Mucosa of stomach (tissue), 1 donor: ENCODE measurements around the gene HIBADH.

Experiments
- H3K27me3 ChIP-seq: one replicate; pipeline ENCODE4 v1.7.0; 2013; ENCODE audit warnings: mild to moderate bottlenecking, low read length; ENCODE audit not compliant: control insufficient read depth, insufficient read depth
- H3K36me3 ChIP-seq: one replicate; pipeline ENCODE4 v1.7.0; 2013; ENCODE audit warnings: low read length; ENCODE audit not compliant: control insufficient read depth, insufficient read depth
- H3K4me1 ChIP-seq: one replicate; pipeline ENCODE4 v1.7.0; 2013; ENCODE audit warnings: mild to moderate bottlenecking, low read length; ENCODE audit not compliant: control insufficient read depth, insufficient read depth
- H3K4me3 ChIP-seq: one replicate; pipeline ENCODE4 v1.7.0; 2013; ENCODE audit warnings: low read length
- H3K9ac ChIP-seq: one replicate; pipeline ENCODE4 v1.7.0; 2013; ENCODE audit warnings: mild to moderate bottlenecking, low read length, moderate library complexity
- H3K9me3 ChIP-seq: one replicate; pipeline ENCODE4 v1.7.0; 2013; ENCODE audit warnings: mild to moderate bottlenecking, low read length, moderate library complexity; ENCODE audit not compliant: control insufficient read depth
- donor health status: Pancreatic carcinoma.

The HIBADH gene

DNA sequence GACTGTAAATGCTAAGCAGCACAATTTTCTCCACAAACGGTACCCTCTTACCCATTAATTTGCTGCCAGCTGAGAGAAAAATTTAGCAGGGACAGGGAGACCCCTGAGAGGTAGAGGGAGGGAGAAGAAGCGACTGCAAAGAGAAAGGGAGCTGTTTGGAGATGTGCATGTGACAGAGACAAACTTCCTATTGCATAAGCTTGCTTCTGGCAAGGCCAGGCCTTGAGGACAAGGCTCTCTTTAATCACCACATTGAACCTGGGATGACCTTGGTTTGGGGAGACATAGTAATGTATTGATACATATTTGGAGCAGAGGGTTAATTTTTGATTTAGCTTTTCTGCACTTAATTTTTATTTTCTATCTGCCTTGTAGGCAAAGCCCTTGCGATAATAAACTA is 31.1 kb upstream of the HIBADH start:
- H3K9me3 ChIP-seq, result no peaks in the 10 kb centered on the region
- no peak overlapping the region for H3K4me3 ChIP-seq
- H3K9ac ChIP-seq, result no peak overlapping the region
- no peaks in the 10 kb centered on the region for H3K27me3 ChIP-seq
- peaks cover 4% of the 10 kb centered on the region for H3K4me1 ChIP-seq
- H3K36me3 ChIP-seq, result no peaks in the 10 kb centered on the region

GRCh38 chr7:27690649-27691048 is 28.0 kb upstream of the HIBADH start:
- H3K4me1 ChIP-seq, result no peaks in the 10 kb centered on the region
- no peaks in the 10 kb centered on the region for H3K36me3 ChIP-seq
- H3K27me3 ChIP-seq, result no peaks in the 10 kb centered on the region
- no peaks in the 10 kb centered on the region for H3K9me3 ChIP-seq
- no peak overlapping the region for H3K9ac ChIP-seq
- H3K4me3 ChIP-seq, result no peak overlapping the region

DNA sequence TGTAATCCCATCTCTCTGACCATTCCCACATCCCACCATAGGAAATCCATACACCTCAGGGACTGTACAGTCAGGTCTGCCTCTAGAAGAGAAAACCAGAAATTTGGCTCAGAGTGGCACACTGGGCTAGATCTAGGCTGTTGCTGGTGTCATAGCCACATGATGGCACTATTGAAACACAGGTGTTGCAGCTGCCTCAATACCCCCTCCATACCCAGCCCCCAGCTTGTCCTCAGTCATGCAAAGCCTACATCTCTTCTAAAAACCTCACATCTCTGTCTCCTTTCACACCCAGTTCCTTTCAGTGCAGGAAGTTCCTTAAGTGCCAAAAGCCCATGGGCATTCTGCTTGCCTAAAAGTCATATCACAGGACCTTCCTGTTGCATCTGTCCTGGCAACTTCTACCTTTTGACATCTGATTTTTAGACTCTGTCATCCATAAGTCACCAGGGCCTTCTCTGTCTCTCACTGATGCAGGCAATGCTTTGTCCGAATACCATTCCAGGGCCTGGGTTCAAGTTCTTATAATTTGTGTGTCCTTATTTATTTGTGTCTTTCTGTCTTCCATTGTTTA is 27.0 kb upstream of the HIBADH start:
- Histone ChIP-seq H3K4me1 (no peaks in the 10 kb centered on the region), H3K36me3 (no peaks in the 10 kb centered on the region), H3K4me3 (no peak overlapping the region), H3K9ac (no peak overlapping the region), H3K9me3 (no peaks in the 10 kb centered on the region), H3K27me3 (no peaks in the 10 kb centered on the region)

GRCh38 chr7:27689150-27689549 is 26.5 kb upstream of the HIBADH start:
- no peaks in the 10 kb centered on the region for H3K27me3 ChIP-seq
- no peak overlapping the region for H3K9ac ChIP-seq
- no peaks in the 10 kb centered on the region for H3K36me3 ChIP-seq
- no peaks in the 10 kb centered on the region for H3K4me1 ChIP-seq
- H3K9me3 ChIP-seq, result no peaks in the 10 kb centered on the region
- H3K4me3 ChIP-seq, result no peak overlapping the region

DNA sequence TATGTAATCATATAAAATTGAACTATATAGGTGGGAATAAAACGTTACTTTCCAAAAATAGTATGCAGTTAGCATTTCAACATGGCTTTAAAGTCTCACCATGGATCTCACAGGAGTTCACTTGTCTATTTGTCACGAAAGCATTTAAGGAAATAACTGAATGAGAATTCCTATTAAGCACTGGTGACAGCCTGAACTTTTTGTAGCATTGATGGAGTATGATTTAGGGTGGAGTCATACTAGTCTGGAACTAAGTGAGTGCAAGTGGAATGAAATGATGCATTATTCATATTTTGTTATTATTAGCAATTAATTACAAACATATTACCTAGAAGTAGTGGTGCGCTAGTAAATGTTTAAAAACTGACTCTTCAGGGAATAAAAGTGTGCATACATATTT is 26.0 kb upstream of the HIBADH start:
- Histone ChIP-seq H3K4me3 (no peak overlapping the region), H3K4me1 (no peaks in the 10 kb centered on the region), H3K36me3 (no peaks in the 10 kb centered on the region), H3K9me3 (no peaks in the 10 kb centered on the region), H3K9ac (no peak overlapping the region), H3K27me3 (no peaks in the 10 kb centered on the region)

- Histone ChIP-seq H3K4me3 (no peak overlapping the region), H3K27me3 (no peaks in the 10 kb centered on the region), H3K9me3 (no peaks in the 10 kb centered on the region), H3K36me3 (no peaks in the 10 kb centered on the region), H3K9ac (no peak overlapping the region), H3K4me1 (no peaks in the 10 kb centered on the region)
Observed at GRCh38 chr7:27688056-27688455, 25.4 kb upstream of the HIBADH start.

- Histone ChIP-seq H3K4me3 (no peak overlapping the region), H3K36me3 (no peaks in the 10 kb centered on the region), H3K4me1 (no peaks in the 10 kb centered on the region), H3K27me3 (no peaks in the 10 kb centered on the region), H3K9ac (no peak overlapping the region), H3K9me3 (no peaks in the 10 kb centered on the region)
Observed at GRCh38 chr7:27686315-27686714, 23.6 kb upstream of the HIBADH start.

GRCh38 chr7:27685893-27686292 is 23.2 kb upstream of the HIBADH start:
- Histone ChIP-seq H3K36me3 (no peaks in the 10 kb centered on the region), H3K9ac (no peak overlapping the region), H3K9me3 (no peaks in the 10 kb centered on the region), H3K4me3 (no peak overlapping the region), H3K27me3 (no peaks in the 10 kb centered on the region), H3K4me1 (no peaks in the 10 kb centered on the region)

DNA sequence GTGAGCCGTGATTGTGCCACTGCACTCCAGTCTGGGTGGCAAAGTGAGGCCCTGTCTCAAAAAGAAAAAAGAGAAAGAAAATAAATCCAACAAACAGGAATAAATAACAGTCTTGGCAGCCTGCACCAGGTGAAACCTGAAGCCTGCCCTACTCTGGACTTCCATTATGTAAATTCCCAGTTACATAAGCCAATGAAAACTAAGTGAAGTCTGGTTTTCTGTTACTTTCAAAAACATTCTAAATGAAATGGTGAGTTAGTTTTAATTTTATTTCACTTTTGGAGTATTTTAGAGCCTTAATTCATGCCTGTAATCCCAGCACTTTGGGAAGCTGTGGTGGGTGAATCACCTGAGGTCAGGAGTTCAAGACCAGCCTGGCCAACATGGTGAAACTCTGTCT is 22.5 kb upstream of the HIBADH start:
- no peak overlapping the region for H3K9ac ChIP-seq
- no peaks in the 10 kb centered on the region for H3K36me3 ChIP-seq
- no peaks in the 10 kb centered on the region for H3K27me3 ChIP-seq
- no peak overlapping the region for H3K4me3 ChIP-seq
- H3K9me3 ChIP-seq, result no peaks in the 10 kb centered on the region
- no peaks in the 10 kb centered on the region for H3K4me1 ChIP-seq

GRCh38 chr7:27684491-27684890 is 21.8 kb upstream of the HIBADH start:
- no peaks in the 10 kb centered on the region for H3K4me1 ChIP-seq
- no peaks in the 10 kb centered on the region for H3K36me3 ChIP-seq
- H3K4me3 ChIP-seq, result no peak overlapping the region
- H3K9me3 ChIP-seq, result no peaks in the 10 kb centered on the region
- no peaks in the 10 kb centered on the region for H3K27me3 ChIP-seq
- H3K9ac ChIP-seq, result no peak overlapping the region

DNA sequence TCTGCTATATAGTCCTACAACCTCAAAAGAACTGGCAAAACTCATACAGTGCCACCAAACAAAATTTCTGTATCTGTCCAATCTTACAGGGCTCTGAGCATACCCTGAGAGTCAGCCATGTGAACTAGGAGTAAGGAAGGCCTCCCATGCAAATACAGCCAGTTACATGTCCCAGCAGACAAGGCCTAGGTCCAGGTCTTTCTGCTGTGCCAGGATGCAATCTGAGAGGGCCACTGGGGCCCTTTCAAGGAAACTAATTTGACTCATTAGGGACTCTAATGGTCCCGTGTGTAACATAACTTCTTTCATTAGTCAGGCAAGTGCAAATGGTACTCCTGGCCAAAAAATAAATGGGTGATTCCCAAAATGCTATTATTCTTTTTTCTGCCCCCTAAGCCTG is 17.9 kb upstream of the HIBADH start:
- H3K9ac ChIP-seq, result no peak overlapping the region
- H3K9me3 ChIP-seq, result no peaks in the 10 kb centered on the region
- peaks cover 21% of the 10 kb centered on the region for H3K4me1 ChIP-seq
- no peaks in the 10 kb centered on the region for H3K27me3 ChIP-seq
- no peak overlapping the region for H3K4me3 ChIP-seq
- no peaks in the 10 kb centered on the region for H3K36me3 ChIP-seq

GRCh38 chr7:27678617-27679260 is 16.1 kb upstream of the HIBADH start:
- Histone ChIP-seq H3K4me1 (peaks cover 21% of the 10 kb centered on the region), H3K4me3 (no peak overlapping the region), H3K36me3 (no peaks in the 10 kb centered on the region)

More at GRCh38 chr7:27678617-27679260, 16.1 kb upstream of the HIBADH start:
- Histone ChIP-seq H3K9me3 (no peaks in the 10 kb centered on the region), H3K9ac (no peak overlapping the region), H3K27me3 (no peaks in the 10 kb centered on the region)
